ENCODE results near the gene SPP2. TPM values are rescaled to one million over a fixed set of nuclear protein-coding genes. Genes with fewer than 3 reads are reported as not detected.

Gene SPP2
- total RNA-seq, result not detected
- not detected for polyA plus RNA-seq

- H3K27me3 ChIP-seq (ENCODE audit: insufficient read depth, low read length), result no peaks in the 10 kb centered on the region
- peaks cover 0 to 12% (median 12%) of the 10 kb centered on the region in 4 donors for H3K4me1 Mint-ChIP-seq
- H3K4me3 ChIP-seq (ENCODE audit: low read length in 2 of 2), result no peak within 1 kb of the TSS
- no peak for DNase-seq
- no peaks in the 10 kb centered on the region for H3K4me1 ChIP-seq (ENCODE audit: insufficient read depth, low read length)
- H3K9me3 ChIP-seq (ENCODE audit: control insufficient read depth in 1 of 2, low read length in 2 of 2), result no peaks in the 10 kb centered on the region
- no peak within 1 kb of the TSS for H3K4me3 Mint-ChIP-seq
- H3K9me3 Mint-ChIP-seq, result peaks cover 0 to 5% (median 0%) of the 10 kb centered on the region in 8 donors
- H3K36me3 ChIP-seq (ENCODE audit: insufficient read depth, low read length), result no peaks in the 10 kb centered on the region
- no peaks in the 10 kb centered on the region for H3K27me3 Mint-ChIP-seq
- intact Hi-C loops (cut with micrococcal nuclease), result no loop called here
- POLR2A ChIA-PET (ENCODE audit: partially characterized antibody), result no interaction called here
- no peak within 1 kb of the TSS for H3K27ac Mint-ChIP-seq
- H3K27ac ChIP-seq (ENCODE audit: low read depth, low read length), result no peak within 1 kb of the TSS
- CTCF ChIA-PET (ENCODE audit: partially characterized antibody), result interaction anchor here (0.6 to 1.3 kb wide), 2 partner anchors 9 to 58 kb away, joined by 3 read pairs; no protein-coding TSS in a partner anchor
- H3K36me3 Mint-ChIP-seq, result no peaks in the 10 kb centered on the region
Observed at GRCh38 chr2:234050455-234051135, at the start of gene SPP2. Gene SPP2, plus strand, starts transcription at chr2:234050702. Its CDS starts 85 bp downstream, at chr2:234050787.

GRCh38 chr2:234001380-234002160 lies 48.9 kb upstream of the SPP2 start:
- intact Hi-C loops (cut with micrococcal nuclease), result loop anchor here (1.0 kb wide), 1 partner anchor 11 kb away; no protein-coding TSS in a partner anchor
- Mint-ChIP-seq H3K4me1 (peaks cover 25 to 56% (median 37%) of the 10 kb centered on the region in 4 donors), H3K27me3 (no peaks in the 10 kb centered on the region), H3K9me3 (no peaks in the 10 kb centered on the region), H3K36me3 (no peaks in the 10 kb centered on the region), H3K27ac (peak overlapping the region; percentile 58 to 95 (median 79)), H3K4me3 (peak overlapping the region in 7 of 8 donors; percentile 30 to 80 (median 67))
- Histone ChIP-seq H3K4me3 (ENCODE audit: low read length in 2 of 2) (no peak overlapping the region), H3K36me3 (ENCODE audit: insufficient read depth, low read length) (no peaks in the 10 kb centered on the region), H3K4me1 (ENCODE audit: insufficient read depth, low read length) (peaks cover 41% of the 10 kb centered on the region), H3K27me3 (ENCODE audit: insufficient read depth, low read length) (no peaks in the 10 kb centered on the region), H3K9me3 (ENCODE audit: control insufficient read depth in 1 of 2, low read length in 2 of 2) (no peaks in the 10 kb centered on the region), H3K27ac (ENCODE audit: low read depth, low read length) (no peak overlapping the region)
- DNase-seq, result peak in 4 of 5 donors; percentile 18 to 30 (median 24)
- CTCF ChIA-PET (ENCODE audit: partially characterized antibody), result interaction anchor here (1.0 kb wide), 1 partner anchor 13 kb away, joined by 4 read pairs; no protein-coding TSS in a partner anchor
- POLR2A ChIA-PET (ENCODE audit: partially characterized antibody), result interaction anchor here (0.8 to 1.2 kb wide), 2 partner anchors 11 to 30 kb away, joined by 3 to 6 read pairs; no protein-coding TSS in a partner anchor

- H3K27ac Mint-ChIP-seq, result peak overlapping the region in 4 of 7 donors; percentile 41 to 58 (median 49)
- no peak overlapping the region for H3K27ac ChIP-seq (ENCODE audit: low read depth, low read length)
- H3K27me3 ChIP-seq (ENCODE audit: insufficient read depth, low read length), result no peaks in the 10 kb centered on the region
- peak overlapping the region in 1 of 8 donors; percentile 3 for H3K4me3 Mint-ChIP-seq
- H3K36me3 ChIP-seq (ENCODE audit: insufficient read depth, low read length), result no peaks in the 10 kb centered on the region
- H3K4me1 Mint-ChIP-seq, result peaks cover 23 to 51% (median 34%) of the 10 kb centered on the region in 4 donors
- H3K9me3 ChIP-seq (ENCODE audit: control insufficient read depth in 1 of 2, low read length in 2 of 2), result no peaks in the 10 kb centered on the region
- ChIA-PET POLR2A (ENCODE audit: partially characterized antibody) (interaction anchor here (0.8 to 1.2 kb wide), 3 partner anchors 12 to 30 kb away, joined by 3 to 6 read pairs (median 3); no protein-coding TSS in a partner anchor), CTCF (ENCODE audit: partially characterized antibody) (interaction anchor here (0.6 to 1.0 kb wide), 2 partner anchors 12 to 1592 kb away, joined by 3 to 4 read pairs; no protein-coding TSS in a partner anchor)
- no peaks in the 10 kb centered on the region for H3K36me3 Mint-ChIP-seq
- intact Hi-C loops (cut with micrococcal nuclease), result no loop called here
- no peaks in the 10 kb centered on the region for H3K9me3 Mint-ChIP-seq
- no peak for DNase-seq
- H3K27me3 Mint-ChIP-seq, result no peaks in the 10 kb centered on the region
- H3K4me1 ChIP-seq (ENCODE audit: insufficient read depth, low read length), result peaks cover 41% of the 10 kb centered on the region
- H3K4me3 ChIP-seq (ENCODE audit: low read length in 2 of 2), result no peak overlapping the region
Observed at GRCh38 chr2:234002281-234002680, 48.2 kb upstream of the SPP2 start.

- intact Hi-C loops (cut with micrococcal nuclease), result no loop called here
- peaks cover 18 to 57% (median 26%) of the 10 kb centered on the region in 4 donors for H3K4me1 Mint-ChIP-seq
- Histone ChIP-seq H3K4me3 (ENCODE audit: low read length in 2 of 2) (no peak overlapping the region), H3K9me3 (ENCODE audit: control insufficient read depth in 1 of 2, low read length in 2 of 2) (no peaks in the 10 kb centered on the region), H3K27me3 (ENCODE audit: insufficient read depth, low read length) (no peaks in the 10 kb centered on the region), H3K27ac (ENCODE audit: low read depth, low read length) (no peak overlapping the region), H3K4me1 (ENCODE audit: insufficient read depth, low read length) (peaks cover 30% of the 10 kb centered on the region), H3K36me3 (ENCODE audit: insufficient read depth, low read length) (no peaks in the 10 kb centered on the region)
- no peaks in the 10 kb centered on the region for H3K27me3 Mint-ChIP-seq
- no peaks in the 10 kb centered on the region for H3K9me3 Mint-ChIP-seq
- H3K4me3 Mint-ChIP-seq, result peak overlapping the region in 1 of 8 donors; percentile 12
- H3K27ac Mint-ChIP-seq, result no peak overlapping the region
- ChIA-PET POLR2A (ENCODE audit: partially characterized antibody) (no interaction called here), CTCF (ENCODE audit: partially characterized antibody) (no interaction called here)
- H3K36me3 Mint-ChIP-seq, result no peaks in the 10 kb centered on the region
- no peak for DNase-seq
Observed at GRCh38 chr2:234003972-234004617, 46.4 kb upstream of the SPP2 start.

GRCh38 chr2:234005126-234005525 lies 45.4 kb upstream of the SPP2 start:
- H3K36me3 ChIP-seq (ENCODE audit: insufficient read depth, low read length), result no peaks in the 10 kb centered on the region
- POLR2A ChIA-PET (ENCODE audit: partially characterized antibody), result no interaction called here
- Mint-ChIP-seq H3K36me3 (no peaks in the 10 kb centered on the region), H3K4me1 (peaks cover 18 to 55% (median 23%) of the 10 kb centered on the region in 4 donors), H3K27ac (no peak overlapping the region), H3K27me3 (no peaks in the 10 kb centered on the region), H3K4me3 (no peak overlapping the region), H3K9me3 (no peaks in the 10 kb centered on the region)
- H3K27ac ChIP-seq (ENCODE audit: low read depth, low read length), result no peak overlapping the region
- no peak for DNase-seq
- H3K27me3 ChIP-seq (ENCODE audit: insufficient read depth, low read length), result no peaks in the 10 kb centered on the region
- H3K4me3 ChIP-seq (ENCODE audit: low read length in 2 of 2), result no peak overlapping the region
- CTCF ChIA-PET (ENCODE audit: partially characterized antibody), result no interaction called here
- intact Hi-C loops (cut with micrococcal nuclease), result no loop called here
- H3K4me1 ChIP-seq (ENCODE audit: insufficient read depth, low read length), result peaks cover 24% of the 10 kb centered on the region
- H3K9me3 ChIP-seq (ENCODE audit: control insufficient read depth in 1 of 2, low read length in 2 of 2), result no peaks in the 10 kb centered on the region

GRCh38 chr2:234006501-234006900 lies 44.0 kb upstream of the SPP2 start:
- intact Hi-C loops (cut with micrococcal nuclease), result no loop called here
- no peaks in the 10 kb centered on the region for H3K27me3 Mint-ChIP-seq
- DNase-seq, result no peak

More at GRCh38 chr2:234006501-234006900, 44.0 kb upstream of the SPP2 start:
- Mint-ChIP-seq H3K9me3 (no peaks in the 10 kb centered on the region), H3K4me3 (no peak overlapping the region), H3K36me3 (no peaks in the 10 kb centered on the region), H3K27ac (no peak overlapping the region), H3K4me1 (peaks cover 13 to 45% (median 14%) of the 10 kb centered on the region in 4 donors)
- Histone ChIP-seq H3K4me1 (ENCODE audit: insufficient read depth, low read length) (peaks cover 12% of the 10 kb centered on the region), H3K9me3 (ENCODE audit: control insufficient read depth in 1 of 2, low read length in 2 of 2) (no peaks in the 10 kb centered on the region), H3K36me3 (ENCODE audit: insufficient read depth, low read length) (no peaks in the 10 kb centered on the region), H3K27ac (ENCODE audit: low read depth, low read length) (no peak overlapping the region), H3K4me3 (ENCODE audit: low read length in 2 of 2) (no peak overlapping the region), H3K27me3 (ENCODE audit: insufficient read depth, low read length) (no peaks in the 10 kb centered on the region)
- POLR2A ChIA-PET (ENCODE audit: partially characterized antibody), result no interaction called here
- CTCF ChIA-PET (ENCODE audit: partially characterized antibody), result no interaction called here

Data from CD4-positive, alpha-beta memory T cell (primary cell).